Small intestine (tissue), 16 donors: ENCODE results near the gene TSGA10IP. TPM values are rescaled to one million over a fixed set of nuclear protein-coding genes. Genes with fewer than 3 reads are reported as not detected.

Experiments
- DNase-seq, 2 donors: peaks; one replicate each; pipeline versions ENCODE4 v3.0.0 to v3.0.0-alpha.2; 2013
- FAIRE-seq: peaks from 2 replicates; lab custom pipeline; 2012; peaks lifted over from hg19 to GRCh38; lab: Jason Lieb, UNC
- H3K27ac ChIP-seq, 3 donors: one replicate each; pipeline ENCODE4 v1.5.1; 2013; ENCODE audit warnings: low read length in 2 of 3, mild to moderate bottlenecking in 2 of 3, control low read depth in 1 of 3, inconsistent platforms in 1 of 3, low read depth in 1 of 3, moderate library complexity in 1 of 3
- H3K27me3 ChIP-seq, 3 donors: one replicate each; pipeline ENCODE4 v1.6.1; 2013; ENCODE audit warnings: low read length in 3 of 3, inconsistent platforms in 1 of 3; ENCODE audit not compliant: control insufficient read depth in 3 of 3, insufficient read depth in 3 of 3
- H3K36me3 ChIP-seq, 3 donors: one replicate each; pipeline ENCODE4 v1.6.1; 2013; ENCODE audit warnings: low read length in 3 of 3, inconsistent platforms in 1 of 3, low read depth in 1 of 3, mild to moderate bottlenecking in 1 of 3, moderate library complexity in 1 of 3; ENCODE audit not compliant: control insufficient read depth in 3 of 3, insufficient read depth in 2 of 3
- H3K4me1 ChIP-seq, 3 donors: one replicate each; pipeline ENCODE4 v1.6.1; 2013; ENCODE audit warnings: low read length in 2 of 3, inconsistent platforms in 1 of 3, low read depth in 1 of 3, mild to moderate bottlenecking in 1 of 3, moderate library complexity in 1 of 3; ENCODE audit not compliant: control insufficient read depth in 3 of 3, insufficient read depth in 2 of 3
- H3K4me3 ChIP-seq, 3 donors: one replicate each; pipeline ENCODE4 v1.5.1; 2013; ENCODE audit warnings: low read length in 3 of 3, control low read depth in 1 of 3, inconsistent platforms in 1 of 3, low read depth in 1 of 3, mild to moderate bottlenecking in 1 of 3, moderate library complexity in 1 of 3
- H3K9me3 ChIP-seq, 2 donors: one replicate each; pipeline ENCODE4 v1.6.1; 2013; ENCODE audit warnings: low read depth in 1 of 2, low read length in 1 of 2; ENCODE audit not compliant: control insufficient read depth in 2 of 2, insufficient read depth in 1 of 2
- WGBS, 3 donors: extraction: QIAGEN DNeasy Blood & Tissue Kit; methylation state at CpG; one replicate each; pipeline ENCODE4 v1.1.7; 2013; 5-methylcytosine and 5-hydroxymethylcytosine counted together
- long read RNA-seq, 10 donors: transcript quantifications; one replicate each; lab custom pipeline, GENCODE V29; 2026
- polyA plus RNA-seq, 4 donors: library from polyadenylated mRNA; stranded (reverse) in 3 of 4; unstranded in 1 of 4; fragments of 200-250 nt in 3 of 4; fragments of 120-200 nt in 1 of 4; gene quantifications; one replicate each; pipeline versions ENCODE4 v1.2.1 to v1.2.3, GENCODE V29; 2013
- donor health status: healthy with polysubstance abuse.
- donor health status: control.
- donor health status: control.
- donor health status: Bipolar disorder and iron deficiency.
- donor health status: healthy.

Gene TSGA10IP
- polyA plus RNA-seq = under 1 TPM in 1 of 4 donors, not detected in 3; 0.07 TPM
- long read RNA-seq, donor 1 = 0 reads
- long read RNA-seq, donor 2 = 0 reads
- long read RNA-seq, donor 3 = 0 reads
- long read RNA-seq, donor 4 = 0 reads
- long read RNA-seq, donor 5 = 0 reads
- long read RNA-seq, donor 6 = 0 reads
- long read RNA-seq, donor 7 = 0 reads
- long read RNA-seq, donor 8 = 0 reads
- long read RNA-seq, donor 9 = 0 reads
- long read RNA-seq, donor 10 = 0 reads

DNA sequence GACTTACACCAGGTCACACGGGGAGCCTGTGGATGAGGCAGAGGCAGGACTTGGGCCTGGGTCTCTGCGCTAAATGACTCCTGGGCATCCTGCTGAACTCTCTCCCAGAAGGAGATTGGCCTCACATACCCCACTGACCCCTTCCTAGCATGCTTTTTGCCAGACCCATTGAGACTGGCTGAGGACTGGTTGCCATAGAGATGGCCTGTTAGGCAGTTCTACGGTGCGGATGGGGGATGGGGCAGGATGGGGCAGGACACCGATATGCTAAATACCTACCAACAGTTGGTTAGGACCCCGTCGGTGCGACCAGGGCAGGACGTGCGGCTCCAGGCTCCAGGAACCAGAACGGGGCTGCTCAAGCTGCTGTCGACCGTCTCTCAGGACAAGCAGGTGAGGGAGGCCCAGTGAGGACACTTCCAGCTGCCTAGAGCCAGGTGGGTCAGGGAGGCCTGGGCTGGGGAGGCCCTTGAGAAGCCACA, at the start of gene TSGA10IP:
Gene TSGA10IP (plus strand): TSS at position 51 of the 482 bp plus-strand sequence. CDS start 196 bp downstream, at position 247.
- FAIRE-seq = no peak

DNA sequence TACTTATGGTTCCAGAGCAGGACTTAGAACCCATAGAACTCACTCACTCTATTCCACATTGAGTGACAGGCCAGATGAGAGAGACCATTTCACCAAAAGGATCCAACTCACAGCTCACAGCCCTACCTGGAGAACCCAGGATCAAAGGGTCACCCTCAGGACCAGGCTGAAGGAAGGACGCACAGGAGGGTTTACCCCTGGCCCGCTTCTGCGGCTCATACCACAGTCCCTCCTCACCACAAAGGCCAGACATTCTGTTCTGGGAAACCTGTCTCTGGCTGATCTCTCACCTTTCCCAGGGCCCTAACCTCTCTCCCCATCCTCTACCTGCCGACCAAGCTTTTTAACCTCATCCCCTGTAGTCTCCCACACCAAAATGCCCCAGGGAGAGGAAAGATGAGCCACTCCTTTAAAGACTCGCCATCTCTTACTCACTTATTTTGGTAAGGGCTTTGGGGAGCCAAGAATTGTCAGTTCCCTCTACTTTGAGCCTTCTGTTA, 49.7 kb upstream of the TSGA10IP start:
- DNase-seq (no peak), FAIRE-seq (no peak)
- Histone ChIP-seq H3K4me1 (peaks cover 0 to 28% (median 7%) of the 10 kb centered on the region in 3 donors), H3K9me3 (no peaks in the 10 kb centered on the region), H3K36me3 (no peaks in the 10 kb centered on the region), H3K27ac (no peak overlapping the region), H3K27me3 (peaks cover 0 to 50% (median 0%) of the 10 kb centered on the region in 3 donors), H3K4me3 (no peak overlapping the region)
- 93 to 96% (median 95%) methylated on average over 5 of the region's 5 CpGs for WGBS, 3 donors

More for the DNA sequence above, at the start of gene TSGA10IP:
- 72 to 91% (median 85%) methylated on average over 13 of the region's 13 CpGs for WGBS, 3 donors
- DNase-seq = no peak
- H3K4me1 ChIP-seq = no peaks in the 10 kb centered on the region
- no peaks in the 10 kb centered on the region for H3K9me3 ChIP-seq
- peaks cover 0 to 18% (median 0%) of the 10 kb centered on the region in 3 donors for H3K27me3 ChIP-seq
- H3K36me3 ChIP-seq = no peaks in the 10 kb centered on the region
- H3K4me3 ChIP-seq = no peak within 1 kb of the TSS
- no peak within 1 kb of the TSS for H3K27ac ChIP-seq

- H3K9me3 ChIP-seq = no peaks in the 10 kb centered on the region
- H3K27ac ChIP-seq = no peak overlapping the region
- FAIRE-seq (no peak), DNase-seq (no peak)
- H3K36me3 ChIP-seq = no peaks in the 10 kb centered on the region
- H3K4me3 ChIP-seq = no peak overlapping the region
- peaks cover 0 to 30% (median 7%) of the 10 kb centered on the region in 3 donors for H3K4me1 ChIP-seq
- H3K27me3 ChIP-seq = peaks cover 0 to 57% (median 0%) of the 10 kb centered on the region in 3 donors
- 86 to 90% (median 88%) methylated on average over 14 of the region's 14 CpGs for WGBS, 3 donors
Observed at GRCh38 chr11:65896034-65896999, 49.0 kb upstream of the TSGA10IP start.

DNA sequence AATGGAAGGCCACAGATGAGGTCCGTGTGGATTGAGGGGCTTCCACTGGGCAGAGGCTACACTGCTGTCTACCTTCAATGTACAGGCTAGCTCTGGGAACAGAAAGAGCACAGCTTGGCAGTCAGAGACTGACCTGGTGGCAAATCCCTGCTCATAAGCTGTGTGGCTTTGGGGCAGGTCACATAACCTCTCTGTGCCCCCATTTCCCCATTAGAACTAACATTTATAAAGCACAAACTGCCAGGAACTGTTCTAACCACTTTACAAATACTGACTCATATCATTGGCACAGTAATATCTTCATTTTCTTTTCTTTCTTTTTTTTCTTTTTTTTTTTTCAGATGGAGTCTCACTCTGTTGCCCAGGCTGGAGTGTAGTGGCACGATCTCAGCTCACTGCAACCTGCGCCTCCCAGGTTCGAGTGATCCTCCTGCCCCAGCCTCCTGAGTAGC, 48.2 kb upstream of the TSGA10IP start:
- DNase-seq (no peak), FAIRE-seq (no peak)
- Histone ChIP-seq H3K27ac (no peak overlapping the region), H3K36me3 (no peaks in the 10 kb centered on the region), H3K4me3 (no peak overlapping the region), H3K9me3 (no peaks in the 10 kb centered on the region), H3K27me3 (peaks cover 0 to 58% (median 0%) of the 10 kb centered on the region in 3 donors), H3K4me1 (peaks cover 0 to 23% (median 7%) of the 10 kb centered on the region in 3 donors)
- WGBS, 3 donors = 89 to 92% (median 91%) methylated on average over 4 of the region's 4 CpGs

DNA sequence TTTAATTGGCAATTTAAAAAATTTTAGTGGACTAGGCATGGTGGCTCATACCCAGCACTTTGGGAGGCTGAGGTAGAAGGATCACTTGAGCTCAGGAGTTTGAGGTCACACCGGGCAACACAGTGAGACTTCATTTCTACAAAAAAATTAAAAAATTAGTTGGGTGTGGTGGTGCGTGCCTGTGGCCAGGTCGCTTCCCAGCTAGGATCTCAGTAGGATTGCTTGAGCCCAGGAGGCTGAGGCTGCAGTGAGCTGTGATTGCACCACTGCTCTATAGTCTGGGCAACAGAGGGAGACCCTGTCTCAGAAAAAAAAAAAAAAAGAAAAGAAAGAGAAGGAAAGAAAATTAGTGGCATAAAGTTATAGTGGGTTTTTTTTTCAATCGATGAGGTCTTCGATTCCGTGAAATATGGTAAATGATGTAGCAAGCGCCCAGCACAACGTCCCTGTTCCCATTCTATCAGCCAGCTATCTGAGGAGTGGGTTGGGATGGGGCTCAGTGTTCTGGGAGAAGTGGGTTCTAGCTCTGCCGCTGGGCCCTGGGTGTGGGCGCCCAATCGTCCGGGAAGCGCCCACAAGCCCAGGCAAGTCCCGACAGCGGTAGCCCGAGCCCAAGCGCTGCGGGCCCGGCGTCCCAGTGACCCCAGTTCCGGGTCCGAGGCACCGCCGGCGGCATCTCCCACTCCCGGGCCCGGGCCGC, 46.5 kb upstream of the TSGA10IP start:
- H3K27ac ChIP-seq = peak overlapping the region in 1 of 3 donors; percentile 69
- no peak for FAIRE-seq
- H3K4me3 ChIP-seq = peak overlapping the region in 2 of 3 donors; percentile 20 to 58
- H3K4me1 ChIP-seq = peaks cover 0 to 17% (median 4%) of the 10 kb centered on the region in 3 donors
- no peaks in the 10 kb centered on the region for H3K36me3 ChIP-seq
- H3K9me3 ChIP-seq = no peaks in the 10 kb centered on the region
- no peak for DNase-seq
- peaks cover 0 to 76% (median 0%) of the 10 kb centered on the region in 3 donors for H3K27me3 ChIP-seq
- WGBS, 3 donors = 25 to 40% (median 38%) methylated on average over 15 to 28 of the region's 28 CpGs

- peak; percentile 72 to 78 for DNase-seq
- WGBS, 3 donors = 1 to 2% (median 1%) methylated on average over 46 to 78 of the region's 78 CpGs
- H3K4me1 ChIP-seq = peaks cover 0 to 17% (median 4%) of the 10 kb centered on the region in 3 donors
- no peaks in the 10 kb centered on the region for H3K9me3 ChIP-seq
- H3K36me3 ChIP-seq = no peaks in the 10 kb centered on the region
- H3K4me3 ChIP-seq = peak overlapping the region in 2 of 3 donors; percentile 48 to 58
- no peak for FAIRE-seq
- H3K27me3 ChIP-seq = peaks cover 0 to 76% (median 0%) of the 10 kb centered on the region in 3 donors
- H3K27ac ChIP-seq = peak overlapping the region in 1 of 3 donors; percentile 88
Observed at GRCh38 chr11:65899356-65900124, 45.7 kb upstream of the TSGA10IP start.

DNA sequence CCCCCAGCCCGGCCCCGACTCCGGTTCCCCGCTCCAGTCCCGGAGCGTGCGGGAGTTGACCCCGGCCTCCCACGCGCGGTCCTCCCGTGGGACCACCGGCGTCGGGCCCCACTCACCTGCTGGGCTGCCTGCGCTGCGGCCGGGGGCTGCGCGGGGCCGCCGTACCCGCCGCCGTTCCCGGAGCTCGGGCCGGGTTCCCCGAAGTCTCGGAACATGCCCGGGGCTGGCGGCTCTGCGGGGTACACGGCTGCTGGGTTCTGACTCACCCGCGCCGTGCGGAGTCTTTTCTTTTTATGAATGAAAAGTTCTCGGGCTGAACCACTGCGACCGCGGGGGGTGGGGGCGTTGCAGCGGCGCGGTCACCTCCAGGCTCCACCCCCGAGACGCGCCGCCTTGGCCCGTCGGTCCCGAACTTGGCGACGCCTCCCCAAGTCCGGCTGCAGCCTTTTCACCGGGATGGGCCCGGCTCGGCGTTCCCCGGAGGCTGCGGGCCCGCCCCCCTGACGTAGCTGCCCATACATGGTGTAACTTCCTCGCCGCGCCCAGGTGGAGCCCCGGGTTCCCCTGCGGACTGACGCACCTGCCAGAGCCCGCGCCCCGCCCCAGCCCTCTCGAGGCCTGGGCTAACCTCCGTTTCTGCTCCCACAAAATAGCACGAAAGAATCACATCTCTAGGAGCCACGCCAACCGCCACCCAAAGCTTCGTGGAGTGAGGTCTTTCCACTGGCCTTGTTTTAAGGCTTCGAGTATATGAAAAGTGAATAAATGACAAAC, 45.0 kb upstream of the TSGA10IP start, which contains the start of gene FOSL1:
Gene FOSL1 (minus strand): TSS at position 264 of the 774 bp plus-strand sequence. CDS start 49 bp downstream, at position 215.
- no peak for FAIRE-seq
- H3K4me1 ChIP-seq = peaks cover 0 to 17% (median 4%) of the 10 kb centered on the region in 3 donors
- peak within 1 kb of the TSS in 2 of 3 donors; percentile 48 to 58 for H3K4me3 ChIP-seq
- 1% methylated on average over 67 to 80 of the region's 80 CpGs for WGBS, 3 donors
- no peaks in the 10 kb centered on the region for H3K36me3 ChIP-seq
- H3K9me3 ChIP-seq = no peaks in the 10 kb centered on the region
- H3K27me3 ChIP-seq = peaks cover 0 to 76% (median 0%) of the 10 kb centered on the region in 3 donors
- H3K27ac ChIP-seq = peak within 1 kb of the TSS in 1 of 3 donors; percentile 88
- DNase-seq = peak; percentile 96
